Body of pancreas (tissue), 4 donors: ENCODE results near the gene ATP1A3.

ENCODE experiments used
- POLR2A ChIP-seq, 3 donors: fragments of 450-650 bp; IDR thresholded peaks; one replicate each; pipeline ENCODE4 v1.6.1; 2016; ENCODE audit warnings: antibody characterized with exemption in 3 of 3, mild to moderate bottlenecking in 2 of 3
- TF ChIP-seq, protein P1 (sequence below), 7 experiments: fragments of 450-650 bp in 4 of 7; fragments of 200-600 bp in 3 of 7; sonication (generic) in 3 of 7; IDR thresholded peaks; one replicate each; pipeline ENCODE4 v1.5.1; 2016 to 2019; ENCODE audit warnings: antibody characterized with exemption in 7 of 7

GRCh38 chr19:41959056-41960053, 34.7 kb downstream of the ATP1A3 start, which contains the start of gene RABAC1:
- TF ChIP-seq, protein P1, sequence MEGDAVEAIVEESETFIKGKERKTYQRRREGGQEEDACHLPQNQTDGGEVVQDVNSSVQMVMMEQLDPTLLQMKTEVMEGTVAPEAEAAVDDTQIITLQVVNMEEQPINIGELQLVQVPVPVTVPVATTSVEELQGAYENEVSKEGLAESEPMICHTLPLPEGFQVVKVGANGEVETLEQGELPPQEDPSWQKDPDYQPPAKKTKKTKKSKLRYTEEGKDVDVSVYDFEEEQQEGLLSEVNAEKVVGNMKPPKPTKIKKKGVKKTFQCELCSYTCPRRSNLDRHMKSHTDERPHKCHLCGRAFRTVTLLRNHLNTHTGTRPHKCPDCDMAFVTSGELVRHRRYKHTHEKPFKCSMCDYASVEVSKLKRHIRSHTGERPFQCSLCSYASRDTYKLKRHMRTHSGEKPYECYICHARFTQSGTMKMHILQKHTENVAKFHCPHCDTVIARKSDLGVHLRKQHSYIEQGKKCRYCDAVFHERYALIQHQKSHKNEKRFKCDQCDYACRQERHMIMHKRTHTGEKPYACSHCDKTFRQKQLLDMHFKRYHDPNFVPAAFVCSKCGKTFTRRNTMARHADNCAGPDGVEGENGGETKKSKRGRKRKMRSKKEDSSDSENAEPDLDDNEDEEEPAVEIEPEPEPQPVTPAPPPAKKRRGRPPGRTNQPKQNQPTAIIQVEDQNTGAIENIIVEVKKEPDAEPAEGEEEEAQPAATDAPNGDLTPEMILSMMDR (IDR thresholded peaks at IDR 0.05): no peak
- no peak for TF ChIP-seq POLR2A (IDR thresholded peaks at IDR 0.05)
